ENCODE data around the gene CDK6.

CDK6 gene

GRCh38 chr7:92740134-92740533 lies 96.2 kb downstream of the CDK6 start:
- no peak for DNase-seq (ENCODE audit: low read depth in 2 of 2, low spot score in 1 of 2)

DNA sequence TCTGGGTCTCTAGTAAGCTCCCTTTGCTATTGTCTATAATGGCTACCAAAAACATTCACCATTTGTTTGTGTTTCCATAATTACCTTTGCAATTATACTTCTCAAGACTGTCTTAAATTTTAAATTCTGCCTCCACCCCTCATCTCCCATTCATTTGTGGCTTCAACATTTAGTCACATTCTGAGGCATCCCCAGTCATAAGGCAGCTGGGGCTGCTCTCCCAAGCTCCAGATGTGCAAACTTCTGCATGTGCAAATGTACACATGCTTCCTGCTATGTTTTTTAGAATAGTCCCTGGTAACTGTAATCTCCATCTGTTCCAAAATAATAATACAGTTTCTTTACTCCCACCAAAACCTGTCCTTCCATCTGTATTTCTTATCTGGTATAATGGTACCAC lies 97.3 kb downstream of the CDK6 start:
- no peak for DNase-seq (ENCODE audit: low read depth in 2 of 2, low spot score in 1 of 2)

GRCh38 chr7:92737706-92738105 lies 98.7 kb downstream of the CDK6 start:
- no peak for DNase-seq (ENCODE audit: low read depth in 2 of 2, low spot score in 1 of 2)

GRCh38 chr7:92736870-92737269 lies 99.5 kb downstream of the CDK6 start:
- DNase-seq (ENCODE audit: low read depth in 2 of 2, low spot score in 1 of 2), result no peak

GRCh38 chr7:92735707-92736106 lies 100.7 kb downstream of the CDK6 start:
- DNase-seq (ENCODE audit: low read depth in 2 of 2, low spot score in 1 of 2), result no peak

DNA sequence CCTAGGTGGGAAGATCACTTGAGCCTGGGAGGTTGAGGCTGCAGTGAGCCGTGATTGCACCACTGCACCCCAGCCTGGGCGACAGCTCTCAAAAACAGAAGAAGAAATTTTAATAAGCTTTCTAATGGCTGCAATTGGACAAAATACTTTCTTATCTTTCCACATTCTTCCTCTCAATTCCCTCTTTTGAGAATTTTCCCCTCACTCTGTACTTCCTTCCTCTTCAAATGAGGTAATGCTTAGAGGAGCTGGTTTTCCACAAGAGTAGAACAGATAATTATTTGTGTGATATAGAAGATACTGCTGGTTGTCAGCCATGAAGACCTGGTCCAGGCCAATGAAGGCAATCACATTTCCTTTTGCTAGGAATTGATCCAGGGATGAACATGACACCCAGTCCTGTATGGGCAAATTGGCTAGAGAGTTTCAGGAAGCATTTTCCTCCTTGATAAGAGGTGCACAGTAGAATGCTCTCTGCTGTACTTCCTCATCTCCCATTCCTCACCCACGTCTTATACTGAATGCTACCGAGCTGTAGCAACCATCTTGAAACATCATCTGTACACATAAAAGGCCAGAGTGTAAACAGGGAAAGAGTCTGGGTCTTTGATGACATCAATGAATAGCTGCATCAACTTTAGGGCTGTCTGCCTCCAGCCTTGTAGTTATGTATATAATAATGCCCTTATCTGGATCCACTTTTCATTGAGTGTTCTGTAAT lies 103.9 kb downstream of the CDK6 start:
- DNase-seq (ENCODE audit: low read depth in 2 of 2, low spot score in 1 of 2), result no peak

DNA sequence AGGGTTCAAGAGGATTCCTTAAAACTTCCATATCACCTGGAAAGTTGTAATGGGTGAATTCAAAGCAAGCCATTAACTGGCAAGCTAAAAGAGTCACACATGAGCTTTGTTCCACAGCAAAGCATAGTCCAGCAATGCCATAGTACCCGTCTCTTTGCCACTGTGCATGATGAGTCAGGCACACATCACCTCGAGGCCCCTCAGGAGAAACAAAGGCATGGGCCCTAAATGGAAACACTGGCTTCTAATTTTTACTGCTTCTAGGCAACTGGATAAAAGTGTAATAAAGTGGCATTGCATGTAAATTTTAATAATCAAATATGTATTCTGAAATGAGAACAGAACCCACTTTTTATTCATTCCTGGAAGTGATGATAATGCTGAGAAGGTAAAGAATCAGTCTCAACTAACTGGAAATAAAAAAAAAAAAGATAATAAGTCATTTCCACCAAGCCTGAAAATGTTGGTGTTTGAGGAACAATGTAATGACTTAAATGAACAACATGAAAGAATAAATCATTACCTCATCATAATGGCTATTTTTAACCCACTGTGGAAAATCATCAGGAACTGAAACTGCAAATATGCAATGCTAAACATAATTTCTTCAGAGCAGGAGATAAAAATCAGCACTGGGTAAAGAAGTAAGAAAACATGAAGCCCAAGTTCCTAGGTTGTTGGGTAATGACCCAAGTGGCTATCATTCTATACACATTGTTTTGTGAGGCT lies 104.9 kb downstream of the CDK6 start:
- DNase-seq (ENCODE audit: low read depth in 2 of 2, low spot score in 1 of 2), result no peak

GRCh38 chr7:92730808-92731207 lies 105.6 kb downstream of the CDK6 start:
- DNase-seq (ENCODE audit: low read depth in 2 of 2, low spot score in 1 of 2), result no peak

GRCh38 chr7:92729751-92730150 lies 106.6 kb downstream of the CDK6 start:
- no peak for DNase-seq (ENCODE audit: low read depth in 2 of 2, low spot score in 1 of 2)

DNA sequence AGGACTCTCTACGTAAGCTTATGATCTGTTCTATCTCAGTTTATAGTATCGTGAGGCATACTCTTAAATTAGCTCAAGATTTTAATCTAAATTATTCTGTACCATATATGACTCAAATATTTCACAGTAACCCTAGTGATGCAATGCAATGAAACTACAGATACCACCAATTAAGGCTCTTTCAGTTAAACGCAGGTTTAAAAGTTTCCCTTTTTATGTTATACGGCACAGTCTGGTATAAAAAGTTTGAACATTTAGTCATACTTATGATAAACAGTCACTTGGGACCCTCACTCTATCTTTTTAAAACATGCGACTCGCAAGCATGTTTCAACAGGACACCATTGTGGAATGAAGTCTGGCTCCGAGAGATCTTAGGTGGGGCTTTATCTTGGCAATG lies 107.2 kb downstream of the CDK6 start:
- no peak for DNase-seq (ENCODE audit: low read depth in 2 of 2, low spot score in 1 of 2)

DNA sequence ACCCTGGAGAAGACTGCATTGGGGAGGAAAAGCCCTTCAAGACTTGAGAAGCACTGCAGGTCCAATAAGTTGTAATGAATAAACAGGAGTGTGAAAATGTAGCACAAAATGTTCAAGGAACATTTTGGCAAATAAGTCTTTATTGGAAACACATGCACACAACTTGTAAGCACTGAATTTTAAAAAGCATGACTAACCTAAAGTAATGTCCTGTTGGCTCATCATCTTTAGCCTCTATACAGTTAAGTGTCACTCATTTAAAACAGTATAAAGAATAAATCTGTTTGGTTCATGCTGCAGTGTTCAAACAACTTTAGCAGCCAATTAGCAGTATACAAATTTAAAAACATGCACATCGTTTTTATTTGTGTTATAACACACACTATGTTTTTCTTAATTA lies 108.6 kb downstream of the CDK6 start:
- no peak for DNase-seq (ENCODE audit: low read depth in 2 of 2, low spot score in 1 of 2)

- no peak for DNase-seq (ENCODE audit: low read depth in 2 of 2, low spot score in 1 of 2)
Observed at GRCh38 chr7:92725161-92725925, 111.0 kb downstream of the CDK6 start.

GRCh38 chr7:92723943-92724342 lies 112.4 kb downstream of the CDK6 start:
- no peak for DNase-seq (ENCODE audit: low read depth in 2 of 2, low spot score in 1 of 2)

GRCh38 chr7:92723205-92723604 lies 113.2 kb downstream of the CDK6 start:
- DNase-seq (ENCODE audit: low read depth in 2 of 2, low spot score in 1 of 2), result no peak

DNA sequence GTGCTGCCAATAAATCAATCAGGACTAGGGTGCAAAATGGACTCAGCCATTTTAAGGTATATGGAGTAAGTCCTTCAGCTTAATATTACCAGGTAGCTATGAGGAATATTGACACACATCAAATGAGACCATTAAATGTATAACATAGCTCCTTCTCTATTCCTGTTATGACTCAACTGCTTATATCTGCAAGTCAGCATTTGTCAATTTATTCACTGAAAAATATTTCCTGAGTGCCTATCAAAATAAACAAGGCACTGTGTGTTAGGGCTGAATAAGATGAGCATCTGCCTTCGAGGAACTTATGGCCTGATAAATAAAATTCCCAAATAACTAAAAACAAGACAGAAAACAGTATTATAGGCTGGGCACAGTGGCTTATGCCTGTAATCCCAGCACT lies 113.8 kb downstream of the CDK6 start:
- no peak for DNase-seq (ENCODE audit: low read depth in 2 of 2, low spot score in 1 of 2)

DNA sequence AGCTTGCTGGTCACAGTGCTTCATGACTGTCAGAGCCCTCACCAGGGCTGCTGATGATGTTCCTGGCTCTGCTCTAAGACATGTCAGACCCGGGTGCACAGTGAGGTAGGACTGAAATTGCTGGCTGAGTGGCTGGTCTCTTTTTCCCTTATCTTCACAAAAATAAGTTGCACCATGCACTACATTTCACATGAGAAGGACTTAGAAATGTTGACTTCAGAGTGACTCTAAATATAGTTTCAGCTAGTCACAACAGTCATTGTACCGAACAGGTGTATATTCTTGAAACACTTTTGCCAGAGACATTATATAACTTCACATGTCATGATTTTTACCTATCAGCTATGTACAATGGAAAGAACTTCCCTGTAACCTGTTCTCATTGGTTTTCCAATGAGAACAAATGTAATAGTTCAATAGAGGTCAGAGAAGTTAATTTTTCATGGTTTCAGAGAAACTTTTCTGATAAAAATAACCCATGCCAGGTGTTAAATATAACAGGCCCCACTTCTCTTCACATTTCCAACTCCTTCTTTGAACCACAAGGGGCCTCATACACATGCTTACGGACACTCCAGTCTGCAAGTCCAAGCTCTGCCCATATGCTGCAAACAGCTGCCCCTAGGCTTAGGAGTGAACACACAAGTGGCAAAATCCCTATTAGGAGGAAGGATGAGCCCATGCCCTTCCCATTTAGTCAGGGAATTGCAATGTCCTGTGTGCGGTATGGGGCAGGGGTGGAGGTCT lies 115.6 kb downstream of the CDK6 start:
- DNase-seq (ENCODE audit: low read depth in 2 of 2, low spot score in 1 of 2), result no peak

DNA sequence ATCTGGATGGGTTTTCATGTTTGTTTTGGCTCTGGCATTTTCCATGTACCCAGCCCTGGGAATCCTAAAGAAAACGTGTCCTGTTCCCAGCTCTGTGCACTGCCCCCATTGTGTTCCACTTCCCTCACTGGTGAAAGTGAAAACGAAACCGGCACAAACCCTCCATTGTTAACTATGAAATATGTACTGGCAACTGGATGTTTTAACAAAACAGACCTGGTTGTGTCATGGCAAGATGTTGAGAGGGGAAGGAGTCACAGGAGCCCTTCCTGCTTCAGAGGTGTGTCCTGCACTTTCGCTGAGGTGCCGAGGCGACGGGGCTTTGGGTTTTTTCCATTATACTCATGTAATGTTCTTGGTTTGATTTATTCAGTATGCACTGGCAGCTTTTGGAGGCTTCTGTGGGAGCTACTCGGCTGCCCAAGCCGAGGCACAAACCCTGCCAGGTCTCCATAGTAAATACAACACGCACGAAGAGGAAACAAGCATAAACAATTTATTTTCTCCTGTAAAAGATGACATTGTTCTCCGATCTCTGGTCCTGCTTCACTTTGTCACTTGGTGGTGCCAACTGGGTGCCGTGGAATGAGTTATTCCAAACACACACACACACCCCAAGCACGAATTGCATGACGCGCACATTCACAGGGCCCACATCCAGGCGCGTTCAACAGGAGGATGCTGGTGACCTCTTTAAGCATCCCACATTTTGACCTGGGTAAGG lies 118.2 kb downstream of the CDK6 start:
- DNase-seq (ENCODE audit: low read depth in 2 of 2, low spot score in 1 of 2), result peak; percentile 9 to 28

DNA sequence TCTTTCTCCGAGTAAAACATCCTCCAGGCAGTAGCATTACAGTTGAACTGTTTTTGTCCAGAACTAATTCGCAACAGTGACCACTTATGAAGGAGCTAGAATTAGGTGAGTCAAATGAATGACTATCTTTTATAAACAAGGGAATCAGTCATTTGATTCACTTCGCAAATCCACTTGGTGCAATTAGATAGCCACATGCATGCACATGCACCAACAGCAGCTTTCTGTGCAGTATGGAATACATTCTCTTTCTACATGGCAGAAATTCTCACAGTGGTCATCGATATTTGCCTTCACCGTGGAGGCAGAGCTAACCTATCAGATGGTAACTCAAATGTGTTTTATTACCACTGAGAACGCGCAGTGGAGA lies 118.8 kb downstream of the CDK6 start:
- DNase-seq (ENCODE audit: low read depth in 2 of 2, low spot score in 1 of 2), result no peak

DNA sequence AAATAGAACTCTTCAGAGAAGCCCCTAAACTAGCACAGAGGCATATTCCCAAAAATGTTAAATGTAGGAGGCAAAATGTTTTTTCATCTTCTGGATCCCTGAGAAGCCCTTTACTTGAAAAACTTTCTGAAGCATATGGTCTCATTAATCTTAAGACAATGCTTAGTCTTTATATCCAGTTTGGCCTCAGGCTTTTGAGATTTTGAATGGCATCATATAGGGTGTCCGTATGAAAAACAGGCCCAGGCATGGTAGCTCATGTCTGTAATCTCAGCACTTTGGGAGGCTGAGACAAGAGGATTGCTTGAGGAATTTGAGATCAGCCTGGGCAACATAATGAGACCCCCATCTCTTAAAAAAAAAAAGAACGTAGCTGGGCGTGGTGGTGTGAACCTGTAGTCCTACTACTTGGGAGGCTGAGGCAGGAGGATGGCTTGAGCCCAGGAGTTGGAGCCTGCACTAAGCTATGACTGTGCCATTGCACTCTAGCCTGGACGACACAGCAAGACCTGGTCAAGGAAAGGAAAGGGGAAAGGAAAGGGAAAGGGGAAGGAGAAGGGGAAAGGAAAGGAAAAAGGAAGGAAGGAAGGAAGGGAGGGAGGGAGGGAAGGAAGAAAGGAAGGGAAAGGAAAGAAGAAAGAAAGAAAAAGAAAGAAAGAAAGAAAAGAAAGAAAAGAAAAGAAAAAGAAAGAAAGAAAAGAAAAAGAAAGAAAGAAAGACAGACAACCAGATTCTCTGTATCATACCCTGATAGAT lies 119.4 kb downstream of the CDK6 start:
- no peak for DNase-seq (ENCODE audit: low read depth in 2 of 2, low spot score in 1 of 2)

GRCh38 chr7:92715963-92716362 lies 120.4 kb downstream of the CDK6 start:
- no peak for DNase-seq (ENCODE audit: low read depth in 2 of 2, low spot score in 1 of 2)

Data from stimulated activated CD8-positive, alpha-beta memory T cell treated with anti-CD3 and anti-CD28 coated beads, Interleukin-4, amount 100 ng/mL, for 1 hour (primary cell).